Left colon (tissue), 2 donors: ENCODE results near the gene FAM107B. TPM values are rescaled to one million over a fixed set of nuclear protein-coding genes. Genes with fewer than 3 reads are reported as not detected.
"Not testable (repeated sequence)": the region's sequence is repeated elsewhere in the genome, so short reads cannot be mapped to it uniquely, and the experiment has no call there.

ENCODE experiments used
- ATAC-seq: fragments of 200-7000 bp; cut with Tn5 transposase; one replicate; pipeline ENCODE4 v1.9.1; 2020; ENCODE audit warnings: mild to moderate bottlenecking, moderate library complexity
- DNase-seq, 2 donors: peaks; one replicate each; pipeline ENCODE4 v3.0.0-alpha.2; 2020
- intact Hi-C, 2 donors: fragments of 100-400 bp; cut with DNase I in 1 of 2; cut with micrococcal nuclease in 1 of 2; formaldehyde crosslinking; loops; one replicate each; pipeline versions ENCODE4 v1.11.2 to v1.14.0; 2022; cut with DNase I, micrococcal nuclease
- total RNA-seq, 2 donors: library from RNA; stranded (reverse); fragmentation: NEBNext Ultra II Directional; extraction: Animal tissue kit (Norgen Biotek cat#: 25700); gene quantifications; one replicate each; pipeline ENCODE4 v1.2.1, GENCODE V29; 2021
- donor health status: DM: no; HTN: no; CAD: no.
- donor health status: DM: yes; HTN: yes; CAD: no.

FAM107B gene
- total RNA-seq, 2 donors from 2014 or later = 55.1 to 87.8 TPM

- intact Hi-C loops = no loop called here
- ATAC-seq (no peak), DNase-seq (no peak)
These were observed 73.2 kb downstream of the FAM107B start for GRCh38 chr10:14701466-14701865.

- ATAC-seq (no peak), DNase-seq (no peak)
- intact Hi-C loops = no loop called here
These were observed 74.2 kb downstream of the FAM107B start for GRCh38 chr10:14700546-14700945.

GRCh38 chr10:14699482-14699881, 75.2 kb downstream of the FAM107B start:
- ATAC-seq (no peak), DNase-seq (no peak)
- intact Hi-C loops = no loop called here

- DNase-seq (no peak), ATAC-seq (no peak)
- intact Hi-C loops = no loop called here
These were observed 75.9 kb downstream of the FAM107B start for GRCh38 chr10:14698829-14699170.

- ATAC-seq = no peak
- intact Hi-C loops = no loop called here
- DNase-seq = no peak
These were observed 76.4 kb downstream of the FAM107B start for GRCh38 chr10:14698111-14698828.

GRCh38 chr10:14697281-14697680, 77.4 kb downstream of the FAM107B start:
- ATAC-seq (no peak), DNase-seq (no peak)
- intact Hi-C loops = no loop called here

GRCh38 chr10:14696821-14697220, 77.9 kb downstream of the FAM107B start:
- DNase-seq (no peak), ATAC-seq (no peak)
- intact Hi-C loops = no loop called here

GRCh38 chr10:14695847-14696480, 78.7 kb downstream of the FAM107B start:
- intact Hi-C loops = no loop called here
- no peak for ATAC-seq
- DNase-seq = no peak

- intact Hi-C loops = no loop called here
- ATAC-seq (no peak), DNase-seq (no peak)
These were observed 80.8 kb downstream of the FAM107B start for GRCh38 chr10:14693891-14694290.

- DNase-seq (no peak), ATAC-seq (peak; percentile 68)
- intact Hi-C loops = no loop called here
These were observed 82.2 kb downstream of the FAM107B start for GRCh38 chr10:14692344-14693076.

GRCh38 chr10:14691359-14691758, 83.3 kb downstream of the FAM107B start:
- intact Hi-C loops = no loop called here
- DNase-seq (peak; percentile 44 to 47), ATAC-seq (peak; percentile 87)

- DNase-seq (no peak), ATAC-seq (no peak)
- intact Hi-C loops = no loop called here
These were observed 86.1 kb downstream of the FAM107B start for GRCh38 chr10:14688606-14689005.

- ATAC-seq, DNase-seq, intact Hi-C loops: not testable (repeated sequence)
These were observed 86.5 kb downstream of the FAM107B start for GRCh38 chr10:14688189-14688588.

- ATAC-seq (no peak), DNase-seq (no peak)
- intact Hi-C loops = no loop called here
These were observed 87.4 kb downstream of the FAM107B start for GRCh38 chr10:14687340-14687739.

GRCh38 chr10:14686356-14686755, 88.3 kb downstream of the FAM107B start:
- intact Hi-C loops = no loop called here
- DNase-seq (no peak), ATAC-seq (no peak)

GRCh38 chr10:14684354-14684753, 90.3 kb downstream of the FAM107B start:
- ATAC-seq (no peak), DNase-seq (no peak)
- intact Hi-C loops = no loop called here

- no peak for ATAC-seq
- DNase-seq = no peak
- intact Hi-C loops = no loop called here
These were observed 91.4 kb downstream of the FAM107B start for GRCh38 chr10:14683256-14683655.

GRCh38 chr10:14681802-14682201, 92.9 kb downstream of the FAM107B start:
- no peak for DNase-seq
- intact Hi-C loops = no loop called here
- ATAC-seq = no peak

- no peak for DNase-seq
- no peak for ATAC-seq
- intact Hi-C loops = no loop called here
These were observed 93.4 kb downstream of the FAM107B start for GRCh38 chr10:14681305-14681704.

- intact Hi-C loops = no loop called here
- ATAC-seq (no peak), DNase-seq (no peak)
These were observed 96.1 kb downstream of the FAM107B start for GRCh38 chr10:14678637-14679036.
